HEK293 (cell line): ENCODE measurements around the gene NYAP2.

Source experiments
- CTCF ChIA-PET: fragments of 350-600 bp; formaldehyde crosslinking; extraction: SDS; loops from one replicate; lab custom pipeline; 2021; ENCODE audit warnings: antibody characterized with exemption; lab: Yijun Ruan, JAX
- POLR2A ChIA-PET: fragments of 300-600 bp; formaldehyde crosslinking; extraction: SDS; loops from one replicate; lab custom pipeline; 2020; ENCODE audit warnings: antibody characterized with exemption, inconsistent platforms; lab: Yijun Ruan, JAX
- H3K27ac ChIP-seq: fragments of 200-500 bp; sonication (Bioruptor generic); 2 replicates; pipeline ENCODE4 v1.5.1; 2014; ENCODE audit warnings: low read depth, low read length, control low read depth, inconsistent platforms; ENCODE audit errors: extremely low read depth
- H3K36me3 ChIP-seq, 2 experiments: fragments of 200-500 bp in 1 of 2; sonication (Bioruptor generic) in 1 of 2; 1 replicate in 1 of 2; 2 replicates in 1 of 2; pipeline ENCODE4 v1.5.1; 2014 to 2017; ENCODE audit warnings: inconsistent platforms in 2 of 2, low read length in 2 of 2; ENCODE audit not compliant: control insufficient read depth in 2 of 2, insufficient read depth in 1 of 2
- H3K4me1 ChIP-seq: fragments of 200-500 bp; sonication (Bioruptor generic); 2 replicates; pipeline ENCODE4 v1.5.1; 2014; ENCODE audit warnings: mild to moderate bottlenecking, low read length, inconsistent platforms; ENCODE audit not compliant: control insufficient read depth, insufficient read depth
- H3K4me3 ChIP-seq: 2 replicates; pipeline ENCODE4 v1.5.1; 2011; ENCODE audit warnings: low read depth, mild to moderate bottlenecking, control low read depth, low read length, moderate library complexity
- H3K9me3 ChIP-seq: fragments of 200-500 bp; sonication (Bioruptor generic); 2 replicates; pipeline ENCODE4 v1.5.1; 2014; ENCODE audit warnings: low read depth, low read length, inconsistent platforms; ENCODE audit not compliant: control insufficient read depth, insufficient read depth
- GLIS2 ChIP-seq: fragments of 450-650 bp; formaldehyde crosslinking; IDR thresholded peaks from 2 replicates; pipeline ENCODE4 v1.5.1; 2016; ENCODE audit warnings: missing biosample characterization, missing genetic modification characterization
- KLF10 ChIP-seq: fragments of 450-650 bp; IDR thresholded peaks from 2 replicates; pipeline ENCODE4 v1.5.1; 2018; ENCODE audit warnings: missing biosample characterization, mild to moderate bottlenecking, missing genetic modification characterization
- PRDM1 ChIP-seq: fragments of 450-650 bp; formaldehyde crosslinking; IDR thresholded peaks from 2 replicates; pipeline ENCODE4; 2016; ENCODE audit warnings: missing biosample characterization, missing genetic modification characterization
- REST ChIP-seq: fragments of 450-650 bp; formaldehyde crosslinking; IDR thresholded peaks from 2 replicates; pipeline ENCODE4 v1.5.1; 2016; ENCODE audit warnings: missing biosample characterization, missing genetic modification characterization
- SP2 ChIP-seq: fragments of 450-650 bp; formaldehyde crosslinking; IDR thresholded peaks from 2 replicates; pipeline ENCODE4 v1.5.1; 2016; ENCODE audit warnings: missing biosample characterization, missing genetic modification characterization
- ZBTB17 ChIP-seq: fragments of 450-650 bp; formaldehyde crosslinking; IDR thresholded peaks from 2 replicates; pipeline ENCODE4 v1.5.1; 2016; ENCODE audit warnings: missing biosample characterization, missing genetic modification characterization
- ZFP3 ChIP-seq: fragments of 450-650 bp; formaldehyde crosslinking; IDR thresholded peaks from 2 replicates; pipeline ENCODE4 v1.5.1; 2016; ENCODE audit warnings: low read depth, missing biosample characterization, missing genetic modification characterization
- ZNF18 ChIP-seq: fragments of 450-650 bp; formaldehyde crosslinking; IDR thresholded peaks from 2 replicates; pipeline ENCODE4 v1.5.1; 2016; ENCODE audit warnings: missing biosample characterization, missing genetic modification characterization
- ZNF311 ChIP-seq: fragments of 450-650 bp; formaldehyde crosslinking; IDR thresholded peaks from 2 replicates; pipeline ENCODE4 v1.5.1; 2017; ENCODE audit warnings: missing biosample characterization, missing genetic modification characterization, borderline replicate concordance
- ZNF473 ChIP-seq: fragments of 450-650 bp; formaldehyde crosslinking; IDR thresholded peaks from 2 replicates; pipeline ENCODE4 v1.5.1; 2017; ENCODE audit warnings: missing biosample characterization, missing genetic modification characterization
- ZNF48 ChIP-seq: fragments of 450-650 bp; formaldehyde crosslinking; IDR thresholded peaks from 2 replicates; pipeline ENCODE4 v1.5.1; 2016; ENCODE audit warnings: missing biosample characterization, missing genetic modification characterization
- ZNF501 ChIP-seq: fragments of 450-650 bp; formaldehyde crosslinking; IDR thresholded peaks from 2 replicates; pipeline ENCODE4 v1.5.1; 2016; ENCODE audit warnings: missing biosample characterization, missing genetic modification characterization
- ZNF518A ChIP-seq: fragments of 450-650 bp; formaldehyde crosslinking; conservative IDR thresholded peaks from 2 replicates; pipeline ENCODE4 v1.5.1; 2016; ENCODE audit warnings: low read depth, missing biosample characterization, missing genetic modification characterization
- ZNF548 ChIP-seq: fragments of 450-650 bp; formaldehyde crosslinking; IDR thresholded peaks from 2 replicates; pipeline ENCODE4 v1.5.1; 2016; ENCODE audit warnings: missing biosample characterization, missing genetic modification characterization
- ZNF621 ChIP-seq: fragments of 450-650 bp; formaldehyde crosslinking; IDR thresholded peaks from 2 replicates; pipeline ENCODE4 v1.5.1; 2017; ENCODE audit warnings: missing biosample characterization, missing genetic modification characterization
- ZNF670 ChIP-seq: fragments of 450-650 bp; formaldehyde crosslinking; IDR thresholded peaks from 2 replicates; pipeline ENCODE4 v1.5.1; 2016; ENCODE audit warnings: missing biosample characterization, missing genetic modification characterization, low read depth
- ZNF692 ChIP-seq: fragments of 450-650 bp; formaldehyde crosslinking; IDR thresholded peaks from 2 replicates; pipeline ENCODE4 v1.5.1; 2016; ENCODE audit warnings: missing biosample characterization, missing genetic modification characterization
- ZNF768 ChIP-seq: fragments of 450-650 bp; formaldehyde crosslinking; IDR thresholded peaks from 2 replicates; pipeline ENCODE4 v1.5.1; 2018; ENCODE audit warnings: missing biosample characterization, mild to moderate bottlenecking, missing genetic modification characterization
- ZNF830 ChIP-seq: fragments of 450-650 bp; IDR thresholded peaks from 2 replicates; pipeline ENCODE4 v1.5.0; 2018; ENCODE audit warnings: missing biosample characterization, missing genetic modification characterization, low read depth, mild to moderate bottlenecking, moderate library complexity

NYAP2 gene

GRCh38 chr2:225431105-225431863 lies 31.8 kb downstream of the NYAP2 start (continued):
- TF ChIP-seq ZNF548 (no peak), ZNF692 (tag by site-specific recombination) (no peak), ZNF311 (tag by site-specific recombination) (no peak), ZNF768 (no peak), ZFP3 (tag by site-specific recombination) (no peak)

- H3K4me3 ChIP-seq = no peak overlapping the region
- H3K27ac ChIP-seq = no peak overlapping the region
- POLR2A ChIA-PET = no interaction called here
- CTCF ChIA-PET = interaction anchor here (0.6 kb wide), 1 partner anchor 227 kb away, joined by 3 read pairs; no protein-coding TSS in a partner anchor
- H3K9me3 ChIP-seq = no peaks in the 10 kb centered on the region
- no peaks in the 10 kb centered on the region for H3K4me1 ChIP-seq
- no peaks in the 10 kb centered on the region for H3K36me3 ChIP-seq
- TF ChIP-seq REST (tag by site-specific recombination) = 0 out of 2 replicates have a peak, but pooled peaks have one; percentile 31
- TF ChIP-seq ZNF830 (tag by site-specific recombination) = no peak
Measured at GRCh38 chr2:225434014-225434413, 34.5 kb downstream of the NYAP2 start.

GRCh38 chr2:225437319-225437718 lies 37.8 kb downstream of the NYAP2 start:
- ChIA-PET POLR2A (no interaction called here), CTCF (interaction anchor here (0.6 kb wide), 1 partner anchor 1279 kb away, joined by 4 read pairs; no protein-coding TSS in a partner anchor)
- Histone ChIP-seq H3K4me1 (no peaks in the 10 kb centered on the region), H3K9me3 (no peaks in the 10 kb centered on the region), H3K4me3 (no peak overlapping the region), H3K36me3 (no peaks in the 10 kb centered on the region), H3K27ac (no peak overlapping the region)
- TF ChIP-seq ZNF473 (tag by site-specific recombination) = no peak
- no peak for TF ChIP-seq ZNF621 (tag by site-specific recombination)
- no peak for TF ChIP-seq ZNF670
- TF ChIP-seq ZNF501 (tag by site-specific recombination) = no peak
- TF ChIP-seq ZNF18 (tag by site-specific recombination) = no peak
- no peak for TF ChIP-seq SP2 (tag by site-specific recombination)
- no peak for TF ChIP-seq PRDM1 (tag by site-specific recombination)
- TF ChIP-seq ZNF518A = no peak
- TF ChIP-seq GLIS2 (tag by site-specific recombination) = no peak
- TF ChIP-seq KLF10 = no peak
- no peak for TF ChIP-seq ZNF48 (tag by site-specific recombination)
- no peak for TF ChIP-seq ZBTB17
